Measurements from ENCODE around the gene CASP7. TPM values are rescaled to one million over a fixed set of nuclear protein-coding genes. Genes with fewer than 3 reads are reported as not detected.

CASP7 gene
- total RNA-seq, 2 donors from 2014 or later, result 23.1 to 27.5 TPM

DNA sequence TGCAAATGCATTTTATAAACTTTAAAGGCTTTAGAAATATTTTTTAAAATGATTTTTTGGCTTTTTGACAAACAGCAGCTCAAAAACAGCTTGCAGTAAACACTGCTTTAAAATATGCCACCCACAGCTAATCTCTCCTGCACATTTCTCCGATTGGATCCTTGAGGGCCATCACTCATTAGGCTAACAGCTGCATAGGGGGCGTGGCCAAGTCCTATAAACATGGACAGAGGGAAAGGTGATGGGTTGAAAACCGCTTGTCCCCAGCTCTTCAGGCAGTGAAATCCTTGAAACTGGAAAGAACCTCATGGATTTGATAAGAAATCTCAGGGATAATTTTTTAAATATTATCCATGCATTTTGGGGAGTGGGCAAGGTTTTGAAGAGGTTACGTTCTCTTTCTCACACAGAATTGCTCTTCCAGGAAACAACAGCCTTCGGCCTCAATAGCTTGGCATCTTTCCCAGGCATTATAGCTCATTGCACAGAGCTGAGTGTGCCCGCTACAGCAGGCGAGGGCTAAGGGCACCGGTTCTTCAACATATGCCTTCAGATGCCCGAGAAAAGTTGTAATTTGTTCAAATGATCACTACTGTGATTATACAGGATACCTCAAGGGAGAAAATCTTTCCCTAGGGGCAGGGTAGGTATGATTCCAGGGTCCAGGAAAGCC lies 73.4 kb downstream of the CASP7 start:
- Histone ChIP-seq H3K27me3 (replicated peaks; ENCODE audit: insufficient read depth) (no peaks in the 10 kb centered on the region), H3K9me3 (no peaks in the 10 kb centered on the region), H3K36me3 (no peaks in the 10 kb centered on the region), H3K4me3 (no peak overlapping the region), H3K4me1 (replicated peaks) (peaks cover 6% of the 10 kb centered on the region), H3K27ac (peak overlapping the region in 1 of 2 donors; percentile 62)
- WGBS, result 56% methylated on average over 9 of the region's 9 CpGs
- DNase-seq (ENCODE audit: low spot score), result no peak
- TF ChIP-seq POLR2A (IDR thresholded peaks at IDR 0.05) (no peak), POLR2AphosphoS5 (IDR thresholded peaks at IDR 0.05) (no peak)
- TF ChIP-seq, protein P1, sequence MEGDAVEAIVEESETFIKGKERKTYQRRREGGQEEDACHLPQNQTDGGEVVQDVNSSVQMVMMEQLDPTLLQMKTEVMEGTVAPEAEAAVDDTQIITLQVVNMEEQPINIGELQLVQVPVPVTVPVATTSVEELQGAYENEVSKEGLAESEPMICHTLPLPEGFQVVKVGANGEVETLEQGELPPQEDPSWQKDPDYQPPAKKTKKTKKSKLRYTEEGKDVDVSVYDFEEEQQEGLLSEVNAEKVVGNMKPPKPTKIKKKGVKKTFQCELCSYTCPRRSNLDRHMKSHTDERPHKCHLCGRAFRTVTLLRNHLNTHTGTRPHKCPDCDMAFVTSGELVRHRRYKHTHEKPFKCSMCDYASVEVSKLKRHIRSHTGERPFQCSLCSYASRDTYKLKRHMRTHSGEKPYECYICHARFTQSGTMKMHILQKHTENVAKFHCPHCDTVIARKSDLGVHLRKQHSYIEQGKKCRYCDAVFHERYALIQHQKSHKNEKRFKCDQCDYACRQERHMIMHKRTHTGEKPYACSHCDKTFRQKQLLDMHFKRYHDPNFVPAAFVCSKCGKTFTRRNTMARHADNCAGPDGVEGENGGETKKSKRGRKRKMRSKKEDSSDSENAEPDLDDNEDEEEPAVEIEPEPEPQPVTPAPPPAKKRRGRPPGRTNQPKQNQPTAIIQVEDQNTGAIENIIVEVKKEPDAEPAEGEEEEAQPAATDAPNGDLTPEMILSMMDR (IDR thresholded peaks at IDR 0.05), result no peak
- intact Hi-C loops (cut with DNase I), result no loop called here

DNA sequence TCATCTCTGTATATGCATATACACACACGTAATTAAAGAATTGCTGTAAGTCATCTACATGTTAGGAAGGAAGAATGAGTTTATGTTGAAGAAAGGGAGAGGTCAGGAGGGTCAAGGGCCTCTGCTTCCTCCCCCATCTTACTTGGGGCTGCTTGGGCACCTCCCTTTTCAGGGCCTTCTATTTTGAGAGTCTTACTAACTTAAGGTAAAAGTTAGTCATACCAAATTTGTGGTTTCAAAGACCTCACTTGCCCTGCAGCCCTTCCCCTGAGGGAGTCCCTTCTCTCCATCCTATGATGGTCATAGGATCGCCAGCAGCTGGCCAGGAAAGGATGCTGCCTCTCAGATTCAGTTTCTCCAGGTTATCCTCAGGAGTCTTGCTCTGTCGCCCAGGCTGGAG lies 74.4 kb downstream of the CASP7 start:
- no peaks in the 10 kb centered on the region for H3K9me3 ChIP-seq
- H3K27ac ChIP-seq, result no peak overlapping the region
- DNase-seq (ENCODE audit: low spot score), result no peak
- H3K27me3 ChIP-seq (replicated peaks; ENCODE audit: insufficient read depth), result no peaks in the 10 kb centered on the region
- peaks cover 6% of the 10 kb centered on the region for H3K4me1 ChIP-seq (replicated peaks)
- no peak overlapping the region for H3K4me3 ChIP-seq
- TF ChIP-seq POLR2AphosphoS5 (IDR thresholded peaks at IDR 0.05), result no peak
- TF ChIP-seq, protein P1 (IDR thresholded peaks at IDR 0.05), result no peak
- TF ChIP-seq POLR2A (IDR thresholded peaks at IDR 0.05), result no peak
- no peaks in the 10 kb centered on the region for H3K36me3 ChIP-seq
- 92% methylated on average over 3 of the region's 3 CpGs for WGBS
- intact Hi-C loops (cut with DNase I), result no loop called here

DNA sequence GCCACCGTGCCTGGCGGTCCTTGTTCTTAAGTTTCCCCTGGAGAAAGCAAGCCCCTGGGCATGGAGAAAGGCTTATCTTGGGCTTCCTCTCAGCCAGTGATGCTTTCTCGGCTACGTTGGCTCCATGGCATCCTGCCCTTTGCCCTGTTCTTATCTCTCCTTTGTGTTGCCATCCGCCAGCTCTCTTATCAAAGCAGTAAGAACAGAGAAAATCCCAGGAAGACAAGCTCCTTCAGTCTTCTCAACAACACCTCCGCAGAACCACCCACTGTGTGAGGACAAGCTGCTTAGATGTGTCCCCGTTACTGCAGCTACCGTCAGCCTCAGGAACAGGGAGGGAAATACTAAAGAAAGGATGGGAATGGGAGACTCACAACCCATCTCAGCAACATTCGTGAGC lies 75.1 kb downstream of the CASP7 start:
- intact Hi-C loops (cut with DNase I), result no loop called here
- H3K4me1 ChIP-seq (replicated peaks), result peaks cover 6% of the 10 kb centered on the region
- WGBS, result 93% methylated on average over 9 of the region's 9 CpGs

DNA sequence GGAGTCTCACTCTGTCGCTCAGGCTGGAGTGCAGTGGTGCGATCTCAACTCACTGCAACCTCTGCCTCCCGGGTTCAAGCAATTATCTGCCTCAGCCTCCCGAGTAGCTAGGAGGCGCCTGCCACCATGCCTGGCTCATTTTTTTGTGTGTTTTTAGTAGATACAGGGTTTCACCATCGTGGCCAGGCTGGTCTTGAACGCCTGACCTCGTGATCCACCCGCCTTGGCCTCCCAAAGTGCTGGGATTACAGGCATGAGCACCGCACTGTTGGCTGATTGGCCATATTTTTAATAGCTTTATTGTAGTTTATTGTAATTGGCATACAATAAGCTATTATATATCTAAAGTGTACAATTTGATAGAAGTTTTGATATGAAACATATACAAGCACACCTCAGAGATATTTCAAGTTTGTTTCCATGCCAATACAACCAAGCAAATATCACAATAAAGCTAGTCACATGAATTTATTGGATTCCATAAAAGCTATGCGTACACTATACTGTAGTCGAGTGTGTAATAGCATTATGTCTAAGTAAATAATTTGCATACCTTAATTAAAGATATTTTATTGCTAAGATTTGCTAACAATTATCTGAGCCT lies 77.3 kb downstream of the CASP7 start:
- no peak overlapping the region for H3K4me3 ChIP-seq
- 85% methylated on average over 12 of the region's 12 CpGs for WGBS
- H3K9me3 ChIP-seq, result no peaks in the 10 kb centered on the region
- no peaks in the 10 kb centered on the region for H3K4me1 ChIP-seq (replicated peaks)
- no peak for TF ChIP-seq POLR2A (IDR thresholded peaks at IDR 0.05)
- TF ChIP-seq POLR2AphosphoS5 (IDR thresholded peaks at IDR 0.05), result no peak
- TF ChIP-seq, protein P1 (IDR thresholded peaks at IDR 0.05), result no peak
- no peak overlapping the region for H3K27ac ChIP-seq
- DNase-seq (ENCODE audit: low spot score), result no peak
- no peaks in the 10 kb centered on the region for H3K27me3 ChIP-seq (replicated peaks; ENCODE audit: insufficient read depth)
- H3K36me3 ChIP-seq, result no peaks in the 10 kb centered on the region
- intact Hi-C loops (cut with DNase I), result no loop called here

More for the DNA sequence above, 75.1 kb downstream of the CASP7 start:
- TF ChIP-seq, protein P1 (IDR thresholded peaks at IDR 0.05), result no peak
- TF ChIP-seq POLR2AphosphoS5 (IDR thresholded peaks at IDR 0.05), result no peak
- TF ChIP-seq POLR2A (IDR thresholded peaks at IDR 0.05), result no peak
- Histone ChIP-seq H3K4me3 (no peak overlapping the region), H3K36me3 (no peaks in the 10 kb centered on the region), H3K9me3 (no peaks in the 10 kb centered on the region), H3K27me3 (replicated peaks; ENCODE audit: insufficient read depth) (no peaks in the 10 kb centered on the region), H3K27ac (no peak overlapping the region)
- DNase-seq (ENCODE audit: low spot score), result no peak

DNA sequence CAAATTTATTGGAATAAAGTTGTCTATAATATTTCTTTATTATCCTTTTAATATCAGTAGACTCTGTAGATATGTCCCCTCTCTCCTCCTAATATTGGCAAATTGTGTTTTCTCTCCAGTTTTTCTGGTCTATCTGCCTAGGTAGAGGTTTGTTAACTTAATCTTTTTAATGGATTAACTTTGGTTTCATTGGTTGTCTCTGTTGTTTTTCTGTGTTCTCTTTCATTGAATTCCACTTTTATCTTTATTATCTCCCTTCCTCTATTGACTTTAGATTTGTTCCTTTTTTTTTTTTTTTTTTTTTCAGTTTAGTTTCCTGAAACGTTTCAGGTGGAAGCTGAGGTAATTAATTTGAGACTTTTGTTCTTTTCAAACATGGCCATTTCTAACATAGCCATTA lies 82.4 kb downstream of the CASP7 start:
- no peaks in the 10 kb centered on the region for H3K9me3 ChIP-seq
- TF ChIP-seq POLR2A (IDR thresholded peaks at IDR 0.05), result no peak
- peak; percentile 41 for TF ChIP-seq POLR2AphosphoS5 (IDR thresholded peaks at IDR 0.05)
- no peaks in the 10 kb centered on the region for H3K27me3 ChIP-seq (replicated peaks; ENCODE audit: insufficient read depth)
- peaks cover 7% of the 10 kb centered on the region for H3K4me1 ChIP-seq (replicated peaks)
- no peaks in the 10 kb centered on the region for H3K36me3 ChIP-seq
- WGBS, result 31% methylated on average over 1 of the region's 1 CpG
- H3K27ac ChIP-seq, result peak overlapping the region in 1 of 2 donors; percentile 42
- intact Hi-C loops (cut with DNase I), result no loop called here
- DNase-seq (ENCODE audit: low spot score), result no peak
- no peak overlapping the region for H3K4me3 ChIP-seq

All from prostate gland (tissue), 2 donors.